Fibroblast of skin of left biceps (primary cell): ENCODE data around the gene ZNF365.
"Not testable (repeated sequence)": the region's sequence is repeated elsewhere in the genome, so short reads cannot be mapped to it uniquely, and the experiment has no call there.

Experiments
- DNase-seq, 2 experiments: peaks; one replicate each; pipeline ENCODE4 v3.0.0-alpha.2; 2013; ENCODE audit warnings: low read depth in 2 of 2

The ZNF365 gene

GRCh38 chr10:62373995-62374861, at the start of gene ZNF365:
Gene ZNF365 (plus strand): TSS chr10:62374369. CDS start chr10:62376194, 1,825 bp downstream.
- no peak for DNase-seq

GRCh38 chr10:62326176-62326575, 48.0 kb upstream of the ZNF365 start:
- no peak for DNase-seq

GRCh38 chr10:62327885-62328284, 46.3 kb upstream of the ZNF365 start:
- peak in 1 of 2 experiments; percentile 2 for DNase-seq

- DNase-seq, result no peak
Observed at GRCh38 chr10:62330213-62330612, 44.0 kb upstream of the ZNF365 start.

GRCh38 chr10:62332406-62332805, 41.8 kb upstream of the ZNF365 start:
- no peak for DNase-seq

- DNase-seq, result no peak
Observed at GRCh38 chr10:62333135-62333889, 40.9 kb upstream of the ZNF365 start.

- no peak for DNase-seq
Observed at GRCh38 chr10:62333988-62334682, 40.0 kb upstream of the ZNF365 start.

GRCh38 chr10:62335326-62335725, 38.8 kb upstream of the ZNF365 start:
- no peak for DNase-seq

GRCh38 chr10:62336404-62336803, 37.8 kb upstream of the ZNF365 start:
- DNase-seq, result no peak

GRCh38 chr10:62341419-62341818, 32.8 kb upstream of the ZNF365 start:
- no peak for DNase-seq

- no peak for DNase-seq
Observed at GRCh38 chr10:62343000-62343399, 31.2 kb upstream of the ZNF365 start.

- DNase-seq, result no peak
Observed at GRCh38 chr10:62348029-62348428, 26.1 kb upstream of the ZNF365 start.

- no peak for DNase-seq
Observed at GRCh38 chr10:62352356-62352970, 21.7 kb upstream of the ZNF365 start.

GRCh38 chr10:62354916-62355315, 19.3 kb upstream of the ZNF365 start:
- DNase-seq, result peak; percentile 8 to 10

- no peak for DNase-seq
Observed at GRCh38 chr10:62356447-62356846, 17.7 kb upstream of the ZNF365 start.

GRCh38 chr10:62358151-62358550, 16.0 kb upstream of the ZNF365 start:
- DNase-seq, result not testable (repeated sequence)

GRCh38 chr10:62373639-62373994, 552 bp upstream of the ZNF365 start:
- DNase-seq, result no peak

- DNase-seq, result no peak
Observed at GRCh38 chr10:62374862-62375710, 917 bp downstream of the ZNF365 start.

- DNase-seq, result no peak
Observed at GRCh38 chr10:62376071-62377025, 2.2 kb downstream of the ZNF365 start.

GRCh38 chr10:62377026-62377415, 2.9 kb downstream of the ZNF365 start:
- no peak for DNase-seq
